Testis (tissue), 3 donors: ENCODE data around the gene DGKD. TPM values are rescaled to one million over a fixed set of nuclear protein-coding genes. Genes with fewer than 3 reads are reported as not detected.

Experiments
- DNase-seq: peaks from one replicate; pipeline ENCODE4 v3.0.0-alpha.2; 2019
- H3K27ac ChIP-seq, 2 donors: fragments of 200-600 bp; sonication (generic); one replicate each; pipeline ENCODE4 v1.5.1; 2019
- H3K27me3 ChIP-seq: fragments of 200-600 bp; sonication (generic); one replicate; pipeline ENCODE4 v1.5.1; 2019
- H3K36me3 ChIP-seq: fragments of 200-600 bp; sonication (generic); one replicate; pipeline ENCODE4 v1.5.1; 2017; ENCODE audit warnings: low read depth; ENCODE audit errors: missing control alignments
- H3K4me1 ChIP-seq: fragments of 200-600 bp; sonication (generic); one replicate; pipeline ENCODE4 v1.5.1; 2019
- H3K4me3 ChIP-seq, 2 donors: fragments of 200-600 bp; sonication (generic); one replicate each; pipeline ENCODE4 v1.5.1; 2017 to 2019
- H3K9me3 ChIP-seq: fragments of 200-600 bp; sonication (generic); one replicate; pipeline ENCODE4 v1.5.1; 2017
- POLR2A ChIP-seq: fragments of 450-650 bp; IDR thresholded peaks from one replicate; pipeline ENCODE4 v1.6.1; 2017; ENCODE audit warnings: antibody characterized with exemption, mild to moderate bottlenecking, moderate library complexity
- WGBS, 2 donors: methylation state at CpG; one replicate each; pipeline ENCODE4 v1.1.5; 2018; 5-methylcytosine and 5-hydroxymethylcytosine counted together
- intact Hi-C: fragments of 100-400 bp; cut with DNase I; formaldehyde crosslinking; loops from one replicate; pipeline ENCODE4 v1.15.1; 2023; ENCODE audit warnings: low total_unique reads
- polyA plus RNA-seq: library from polyadenylated mRNA; stranded (reverse); fragments of 350-450 nt; fragmentation: Illumina TruSeq; extraction: RNeasy Lipid Tissue Mini Kit (QIAGEN cat#74804); gene quantifications from one replicate; pipeline ENCODE4 v1.2.3, GENCODE V29; 2014; ENCODE audit warnings: low read depth, low replicate concordance; ENCODE audit not compliant: insufficient read depth
- total RNA-seq, 2 donors: library from RNA; depleted of rRNA; stranded (reverse); fragments of >200 nt; gene quantifications; one replicate each; pipeline ENCODE4 v1.2.3, GENCODE V29; 2016
- TF ChIP-seq, protein P1 (sequence below), 3 experiments: fragments of 450-650 bp in 2 of 3; fragments of 200-600 bp in 1 of 3; sonication (generic) in 1 of 3; IDR thresholded peaks; one replicate each; pipeline ENCODE4 v1.5.1; 2016 to 2019; ENCODE audit warnings: antibody characterized with exemption in 3 of 3, mild to moderate bottlenecking in 2 of 3, moderate library complexity in 1 of 3

The DGKD gene
- total and polyA plus RNA-seq, 3 donors from 2014 or later = 65.1 to 80.1 (median 66.7) TPM

DNA sequence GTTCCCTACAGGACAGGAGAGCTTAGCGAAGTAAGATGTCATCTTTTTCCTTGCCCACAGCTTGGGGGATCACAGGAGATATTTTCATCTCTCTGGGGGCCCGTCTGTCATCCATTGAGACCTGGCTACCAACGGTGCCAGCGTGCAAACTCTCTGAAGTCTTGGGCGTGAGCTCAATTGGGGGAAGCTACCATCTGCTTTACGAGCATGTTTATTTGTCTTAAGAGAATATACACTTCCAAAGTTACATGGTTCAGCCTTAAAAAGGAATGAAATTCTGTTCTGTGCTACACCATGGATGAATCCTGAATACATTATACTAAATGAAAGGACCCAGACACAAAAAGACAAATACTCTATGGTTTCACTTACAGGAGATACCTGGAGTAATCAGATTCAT lies 33.1 kb upstream of the DGKD start:
- Histone ChIP-seq H3K27me3 (no peaks in the 10 kb centered on the region), H3K27ac (no peak overlapping the region), H3K36me3 (no peaks in the 10 kb centered on the region), H3K4me3 (no peak overlapping the region), H3K9me3 (no peaks in the 10 kb centered on the region), H3K4me1 (no peaks in the 10 kb centered on the region)
- WGBS, 2 donors = 70 to 80% methylated on average over 6 of the region's 6 CpGs
- intact Hi-C loops = no loop called here
- TF ChIP-seq, protein P1, sequence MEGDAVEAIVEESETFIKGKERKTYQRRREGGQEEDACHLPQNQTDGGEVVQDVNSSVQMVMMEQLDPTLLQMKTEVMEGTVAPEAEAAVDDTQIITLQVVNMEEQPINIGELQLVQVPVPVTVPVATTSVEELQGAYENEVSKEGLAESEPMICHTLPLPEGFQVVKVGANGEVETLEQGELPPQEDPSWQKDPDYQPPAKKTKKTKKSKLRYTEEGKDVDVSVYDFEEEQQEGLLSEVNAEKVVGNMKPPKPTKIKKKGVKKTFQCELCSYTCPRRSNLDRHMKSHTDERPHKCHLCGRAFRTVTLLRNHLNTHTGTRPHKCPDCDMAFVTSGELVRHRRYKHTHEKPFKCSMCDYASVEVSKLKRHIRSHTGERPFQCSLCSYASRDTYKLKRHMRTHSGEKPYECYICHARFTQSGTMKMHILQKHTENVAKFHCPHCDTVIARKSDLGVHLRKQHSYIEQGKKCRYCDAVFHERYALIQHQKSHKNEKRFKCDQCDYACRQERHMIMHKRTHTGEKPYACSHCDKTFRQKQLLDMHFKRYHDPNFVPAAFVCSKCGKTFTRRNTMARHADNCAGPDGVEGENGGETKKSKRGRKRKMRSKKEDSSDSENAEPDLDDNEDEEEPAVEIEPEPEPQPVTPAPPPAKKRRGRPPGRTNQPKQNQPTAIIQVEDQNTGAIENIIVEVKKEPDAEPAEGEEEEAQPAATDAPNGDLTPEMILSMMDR (IDR thresholded peaks at IDR 0.05) = no peak
- no peak for TF ChIP-seq POLR2A
- no peak for DNase-seq

DNA sequence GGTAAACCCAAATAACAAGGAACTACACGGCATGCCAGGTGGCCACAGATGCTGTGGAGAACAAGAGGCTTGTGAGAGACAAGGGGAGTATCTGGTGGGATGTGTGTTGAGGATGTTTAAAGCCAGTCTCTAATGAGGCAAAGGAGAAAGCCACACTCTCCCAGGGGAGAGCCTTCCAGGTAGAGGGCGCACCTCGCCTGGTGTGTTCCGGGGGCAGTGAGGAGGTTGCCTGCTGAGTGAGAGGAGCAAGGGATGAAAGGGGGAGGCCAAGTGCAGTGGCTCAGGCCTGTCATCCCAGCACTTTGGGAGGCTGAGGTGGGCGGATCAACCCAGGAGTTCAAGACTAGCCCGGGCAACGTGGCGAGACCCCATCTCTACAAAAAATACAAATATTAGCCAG lies 30.4 kb upstream of the DGKD start:
- TF ChIP-seq, protein P1 (IDR thresholded peaks at IDR 0.05) = no peak
- TF ChIP-seq POLR2A = no peak

DNA sequence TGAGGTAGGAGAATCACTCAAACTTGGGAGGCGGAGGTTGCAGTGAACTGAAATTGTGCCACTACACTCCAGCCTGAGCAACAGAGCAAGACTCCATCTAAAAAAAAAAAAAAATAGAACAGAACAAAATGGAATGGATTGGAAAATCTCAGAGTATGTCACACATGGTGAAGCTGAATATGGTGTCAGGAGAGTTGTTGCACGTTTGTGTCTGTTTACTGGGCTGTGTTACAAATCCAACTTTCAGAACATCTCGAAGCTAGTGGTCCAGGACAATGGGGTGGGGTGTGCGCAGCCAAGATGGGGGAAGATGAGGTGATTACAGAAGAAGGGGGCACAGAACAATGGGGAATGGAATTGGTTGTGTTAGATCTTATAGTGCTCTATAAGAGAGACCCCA lies 29.0 kb upstream of the DGKD start:
- WGBS, 2 donors = 82 to 84% methylated on average over 4 of the region's 4 CpGs

More for the DNA sequence above, 30.4 kb upstream of the DGKD start:
- Histone ChIP-seq H3K9me3 (no peaks in the 10 kb centered on the region), H3K36me3 (no peaks in the 10 kb centered on the region), H3K27me3 (no peaks in the 10 kb centered on the region), H3K4me1 (no peaks in the 10 kb centered on the region), H3K27ac (no peak overlapping the region), H3K4me3 (no peak overlapping the region)
- no peak for DNase-seq
- intact Hi-C loops = no loop called here
- WGBS, 2 donors = 90 to 92% methylated on average over 8 of the region's 8 CpGs

DNA sequence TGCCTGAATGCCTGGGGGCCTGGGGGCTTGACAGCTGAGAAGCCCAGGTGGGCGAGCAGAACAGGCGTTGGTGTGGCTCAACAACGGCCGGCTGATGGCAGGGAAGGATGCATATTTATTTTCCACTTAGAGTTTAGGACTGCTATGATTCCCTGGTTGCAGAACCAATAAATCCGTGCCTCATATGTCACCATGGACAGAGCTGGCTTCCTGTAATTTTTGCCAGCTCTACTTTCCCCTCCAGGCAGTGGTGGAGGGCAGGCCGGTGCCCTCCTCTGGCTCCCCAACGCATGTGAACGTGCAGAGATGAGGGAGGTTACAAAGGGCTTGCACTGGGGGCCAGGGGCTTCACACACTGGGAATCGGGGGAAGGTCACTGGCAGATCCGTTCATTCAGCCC lies 28.5 kb upstream of the DGKD start:
- Histone ChIP-seq H3K36me3 (no peaks in the 10 kb centered on the region), H3K9me3 (no peaks in the 10 kb centered on the region), H3K27me3 (no peaks in the 10 kb centered on the region), H3K27ac (no peak overlapping the region), H3K4me1 (no peaks in the 10 kb centered on the region), H3K4me3 (no peak overlapping the region)
- WGBS, 2 donors = 65 to 82% methylated on average over 8 to 10 of the region's 10 CpGs
- intact Hi-C loops = no loop called here
- no peak for DNase-seq
- no peak for TF ChIP-seq POLR2A
- TF ChIP-seq, protein P1 (IDR thresholded peaks at IDR 0.05) = no peak

More for the DNA sequence above, 29.0 kb upstream of the DGKD start:
- Histone ChIP-seq H3K9me3 (no peaks in the 10 kb centered on the region), H3K27me3 (no peaks in the 10 kb centered on the region), H3K27ac (no peak overlapping the region), H3K36me3 (no peaks in the 10 kb centered on the region), H3K4me3 (no peak overlapping the region), H3K4me1 (no peaks in the 10 kb centered on the region)
- TF ChIP-seq POLR2A = no peak
- TF ChIP-seq, protein P1 (IDR thresholded peaks at IDR 0.05) = no peak
- intact Hi-C loops = no loop called here
- no peak for DNase-seq

DNA sequence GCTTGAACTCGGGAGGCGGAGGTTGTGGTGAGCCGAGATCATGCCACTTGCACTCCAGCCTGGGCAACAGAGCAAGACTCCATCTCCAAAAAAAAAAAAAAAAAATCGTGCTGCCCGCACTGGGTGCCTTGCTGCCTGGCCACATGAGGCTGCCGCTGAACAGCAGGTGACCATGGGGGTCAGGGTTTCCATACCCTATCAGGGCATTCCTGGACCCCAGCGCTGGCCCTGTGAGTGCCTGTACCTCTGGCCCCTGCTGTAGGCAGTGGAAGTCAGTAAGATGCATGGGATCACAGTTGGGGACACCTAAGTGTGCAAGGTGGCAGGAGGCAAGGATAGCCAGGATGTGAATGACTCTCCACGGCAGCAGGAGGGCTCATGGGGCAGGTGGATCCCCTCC lies 27.8 kb upstream of the DGKD start:
- H3K4me3 ChIP-seq = no peak overlapping the region
- H3K27me3 ChIP-seq = no peaks in the 10 kb centered on the region
- no peaks in the 10 kb centered on the region for H3K9me3 ChIP-seq
- H3K27ac ChIP-seq = no peak overlapping the region
- TF ChIP-seq POLR2A = no peak
- TF ChIP-seq, protein P1 (IDR thresholded peaks at IDR 0.05) = no peak
- H3K36me3 ChIP-seq = no peaks in the 10 kb centered on the region
- WGBS, 2 donors = 88 to 93% methylated on average over 7 to 8 of the region's 8 CpGs
- intact Hi-C loops = no loop called here
- no peaks in the 10 kb centered on the region for H3K4me1 ChIP-seq
- DNase-seq = no peak
